ENCODE data around the gene WNT5B.

Gene WNT5B

GRCh38 chr12:1628666-1629337 is at the start of gene WNT5B:
WNT5B (plus strand) TSS chr12:1629231; CDS start chr12:1631355, 2,124 bp downstream.
- DNase-seq (ENCODE audit: low spot score) = no peak

DNA sequence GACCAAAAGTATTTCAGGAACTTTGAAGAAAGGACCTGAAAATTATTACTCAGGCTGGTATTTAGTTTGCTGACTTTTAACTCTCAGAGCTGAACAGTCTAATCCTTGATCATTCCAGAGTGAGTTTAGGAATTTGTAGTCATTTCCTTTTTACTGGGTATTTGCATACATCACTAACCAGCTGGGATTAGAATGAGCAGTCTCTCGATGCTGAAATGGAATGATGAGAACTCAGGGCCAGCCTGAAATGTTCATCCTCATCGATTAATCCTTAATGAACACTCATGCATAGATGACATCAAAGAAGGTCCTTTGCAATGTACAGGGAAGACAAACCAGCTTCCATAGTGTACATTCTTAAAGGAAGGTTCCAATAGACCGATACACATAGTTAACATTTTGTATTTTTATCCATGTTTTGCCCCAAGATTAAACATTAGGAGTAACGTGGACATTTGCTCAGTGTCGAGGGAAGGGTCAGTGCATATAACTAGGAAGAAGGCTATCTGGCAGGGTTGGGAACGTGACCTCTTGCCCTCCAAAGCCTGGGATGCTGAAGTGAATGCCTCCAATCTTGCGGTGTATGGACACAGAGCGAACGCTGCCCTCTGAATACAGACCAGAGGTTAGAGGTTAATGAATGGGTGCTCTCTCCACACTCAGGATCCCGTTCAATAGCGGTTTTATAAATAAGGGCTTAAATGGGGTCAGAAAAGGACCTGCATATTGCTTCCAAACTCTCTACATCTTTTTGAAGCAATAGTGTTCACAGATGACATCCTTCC is 49.2 kb upstream of the WNT5B start:
- no peak for DNase-seq (ENCODE audit: low spot score)

- no peak for DNase-seq (ENCODE audit: low spot score)
Observed at GRCh38 chr12:1580526-1580925, 48.5 kb upstream of the WNT5B start.

DNA sequence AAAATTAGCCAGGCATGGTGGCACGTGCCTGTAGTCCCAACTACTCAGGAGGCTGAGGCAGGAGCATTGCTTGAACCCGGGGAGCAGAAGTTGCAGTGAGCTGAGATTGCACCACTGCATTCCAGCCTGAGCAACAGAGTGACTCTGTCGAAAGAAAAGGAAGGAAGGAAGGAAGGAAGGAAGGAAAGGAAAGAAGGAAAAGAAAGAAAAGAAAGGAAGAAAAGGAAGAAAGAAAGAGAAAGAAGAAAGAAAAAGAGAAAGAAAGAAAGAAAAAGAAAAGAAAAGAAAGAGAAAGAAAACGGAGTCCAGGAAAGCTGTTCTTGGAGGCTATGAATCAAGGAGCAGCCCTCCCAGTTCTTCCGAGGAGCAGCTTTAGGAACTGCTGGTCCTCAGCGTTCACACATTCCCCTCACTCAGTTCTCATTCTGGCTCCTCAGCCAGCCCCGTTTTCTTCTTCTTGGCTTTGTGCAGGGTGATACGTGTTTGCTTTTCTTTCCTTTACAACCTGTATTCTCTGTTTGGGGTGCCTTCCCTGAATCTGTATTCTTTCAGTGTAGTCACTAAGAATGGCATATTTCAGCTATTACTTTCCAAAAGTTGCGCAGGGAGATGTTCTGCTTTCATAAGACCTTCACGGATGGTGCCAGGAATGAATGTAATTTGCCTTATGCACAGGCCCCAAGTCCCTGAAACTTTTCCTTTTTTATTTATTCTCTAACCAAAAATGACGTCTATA is 46.9 kb upstream of the WNT5B start:
- DNase-seq (ENCODE audit: low spot score) = no peak

DNA sequence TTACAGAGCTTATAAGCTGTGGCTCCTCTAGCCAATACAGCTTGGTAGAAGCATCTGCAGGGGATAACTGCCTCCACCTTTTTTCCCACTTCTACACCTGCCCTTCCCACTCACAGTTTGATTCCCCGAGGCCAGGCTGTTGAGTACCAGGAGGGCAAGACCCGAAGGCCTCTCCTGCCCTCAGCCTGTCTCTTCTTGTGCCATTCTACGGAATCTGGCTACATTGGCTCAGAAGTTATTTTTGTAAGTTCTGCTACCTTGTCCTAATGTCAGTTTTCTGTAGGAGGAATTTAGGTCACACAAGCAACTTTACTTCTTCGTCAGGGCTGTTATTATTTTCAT is 46.4 kb upstream of the WNT5B start:
- DNase-seq (ENCODE audit: low spot score) = no peak

DNA sequence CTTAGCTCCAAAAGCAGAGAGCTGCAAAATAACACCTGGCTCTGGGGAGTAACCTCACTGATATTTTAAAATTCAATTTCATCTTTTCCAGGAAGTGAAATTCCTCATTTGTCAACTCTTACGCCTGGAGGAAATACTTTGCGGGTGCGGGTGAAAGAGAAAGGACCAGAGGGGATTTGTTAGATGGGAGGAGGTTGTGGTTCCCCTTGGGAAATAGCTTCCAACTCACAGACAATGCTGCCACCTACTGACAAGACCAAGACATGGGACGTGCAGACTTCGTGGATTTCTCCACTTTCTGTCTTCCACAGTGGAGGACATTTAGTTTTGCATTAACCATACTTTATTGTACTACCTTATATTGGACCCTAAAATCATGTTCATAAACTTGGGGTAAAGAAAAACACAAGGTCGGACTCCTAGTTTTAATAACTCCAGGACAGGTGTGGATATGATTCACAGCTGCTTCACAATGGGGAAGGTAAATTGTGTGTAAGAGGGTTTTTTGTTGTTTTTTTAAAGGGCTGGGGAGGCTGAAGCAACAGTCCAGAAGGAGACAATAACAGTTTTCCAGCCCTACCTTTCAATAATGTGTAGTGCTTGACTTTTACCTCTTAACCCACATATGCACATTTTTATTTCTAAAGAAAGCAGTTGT is 45.5 kb upstream of the WNT5B start:
- peak; percentile 80 for DNase-seq (ENCODE audit: low spot score)

DNA sequence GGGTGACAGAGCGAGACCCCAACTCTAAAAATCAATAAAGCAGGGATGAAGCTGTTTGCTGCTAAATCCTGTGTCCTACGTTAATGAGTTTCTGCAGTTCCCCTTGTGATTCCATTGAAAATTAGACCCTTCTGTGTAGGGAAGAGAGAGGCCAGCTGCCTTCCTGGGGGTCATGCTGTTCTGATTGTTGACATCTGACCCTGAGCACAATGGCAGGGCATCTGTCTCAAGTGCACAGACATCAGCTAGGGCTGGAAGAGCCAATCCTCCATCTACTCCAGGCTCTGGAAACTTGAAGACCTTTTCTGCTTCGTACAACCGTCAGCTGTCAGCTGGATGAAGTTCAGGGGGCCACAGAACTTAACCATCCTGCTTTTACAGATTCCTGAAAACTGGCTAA is 44.7 kb upstream of the WNT5B start:
- no peak for DNase-seq (ENCODE audit: low spot score)

DNA sequence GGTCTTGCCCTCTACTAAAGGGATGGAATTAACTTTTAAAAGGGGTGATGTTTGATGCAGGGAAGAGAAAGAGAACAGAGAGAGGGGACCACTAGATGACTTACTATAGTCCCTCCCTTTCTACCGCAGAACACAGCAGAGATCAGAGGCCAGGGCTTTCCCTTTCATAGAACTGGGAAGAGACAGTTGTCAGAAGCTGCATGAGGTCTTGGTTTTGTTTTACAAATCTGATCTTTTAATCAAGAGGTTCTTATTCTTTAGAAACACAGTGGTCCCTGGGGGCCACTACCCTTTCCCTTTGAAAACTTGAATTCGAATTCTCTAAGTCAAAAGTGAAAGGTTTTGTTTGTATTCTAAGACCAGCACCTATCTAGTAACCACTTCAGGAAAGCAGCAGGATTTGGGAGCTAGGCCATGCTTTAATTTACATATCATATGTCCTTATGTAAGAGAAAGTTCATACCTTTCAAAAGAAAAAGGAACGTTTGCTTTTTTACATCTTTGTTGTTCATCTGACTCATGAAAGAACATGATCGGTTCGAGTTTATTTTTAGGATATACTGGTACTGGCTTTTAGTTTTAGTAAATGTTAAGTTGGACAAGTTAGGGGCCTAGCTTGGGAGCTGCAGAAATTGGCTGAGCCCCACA is 41.0 kb upstream of the WNT5B start:
- peak; percentile 42 for DNase-seq (ENCODE audit: low spot score)

DNA sequence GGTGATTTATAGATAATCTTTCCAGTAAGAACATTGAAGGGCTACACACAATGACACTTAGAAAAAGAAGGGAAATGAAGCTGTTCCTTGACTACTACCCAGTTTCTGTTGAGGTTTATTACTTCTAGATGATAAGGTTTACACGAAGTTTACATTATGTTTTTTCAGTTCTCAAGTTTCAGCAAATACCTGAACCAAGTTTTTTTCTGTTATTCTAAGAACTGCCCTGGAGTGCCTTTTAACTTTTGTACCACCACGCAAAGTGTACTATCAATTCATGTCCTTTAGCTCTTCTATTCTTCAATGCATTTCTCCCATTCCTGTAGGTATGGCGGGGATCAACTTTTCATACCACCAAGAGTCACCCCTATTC is 40.5 kb upstream of the WNT5B start:
- DNase-seq (ENCODE audit: low spot score) = no peak

DNA sequence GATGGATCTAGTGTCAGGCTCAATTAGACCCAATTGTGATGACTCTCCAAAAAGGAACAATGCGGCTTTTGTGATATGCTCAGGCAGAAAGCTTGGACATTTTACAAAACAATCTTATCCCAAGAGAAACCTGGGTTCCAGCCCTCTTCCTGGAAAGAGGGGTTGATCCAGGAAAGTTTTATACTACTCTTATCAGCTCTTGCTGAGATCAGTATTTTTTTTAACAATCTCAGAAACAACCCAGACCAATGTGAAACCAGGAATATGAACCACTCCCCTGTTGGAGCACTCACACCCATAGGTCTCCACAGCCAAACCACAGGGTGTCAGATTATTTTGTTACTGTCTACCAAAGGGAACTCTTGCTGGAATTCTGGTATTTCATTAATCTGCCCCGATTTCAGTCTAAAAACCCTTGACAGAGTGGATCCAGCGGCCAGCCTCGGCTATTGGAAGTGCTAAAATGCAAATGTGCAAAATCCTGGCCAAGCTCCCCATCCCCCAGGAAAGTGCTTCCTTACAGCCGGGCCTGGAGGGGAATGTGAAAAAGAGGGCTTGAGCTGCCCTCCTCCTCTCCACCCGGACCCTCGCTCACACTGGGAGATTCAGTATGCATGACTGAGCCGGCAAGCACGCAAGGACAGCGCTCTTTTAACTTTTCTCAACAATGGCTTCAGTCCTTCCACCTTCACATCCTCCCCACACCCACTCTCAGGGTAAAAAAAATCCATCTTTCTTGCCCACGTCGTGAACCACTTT is 38.6 kb upstream of the WNT5B start:
- peak; percentile 74 for DNase-seq (ENCODE audit: low spot score)

DNA sequence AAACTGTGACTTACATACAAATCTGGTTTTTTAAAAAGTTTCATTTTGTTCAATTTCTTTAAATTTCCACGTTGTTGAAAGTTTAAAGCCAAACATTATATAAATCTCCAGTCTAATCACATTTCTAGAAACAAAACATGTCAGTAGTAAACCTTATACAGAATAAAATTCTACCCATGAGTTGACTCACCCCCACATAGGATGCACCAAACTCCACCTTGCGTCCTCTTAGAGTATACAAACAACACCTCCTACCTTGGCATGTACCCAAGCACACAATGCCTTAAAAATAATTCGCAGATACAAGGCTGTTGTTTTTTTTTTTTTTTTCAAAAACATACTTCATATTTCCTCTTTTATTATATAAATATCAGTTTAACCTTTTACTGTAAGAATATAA is 38.0 kb upstream of the WNT5B start:
- no peak for DNase-seq (ENCODE audit: low spot score)

- DNase-seq (ENCODE audit: low spot score) = no peak
Observed at GRCh38 chr12:1591543-1591942, 37.5 kb upstream of the WNT5B start.

GRCh38 chr12:1592444-1593173 is 36.4 kb upstream of the WNT5B start:
- DNase-seq (ENCODE audit: low spot score) = no peak

- peak; percentile 40 for DNase-seq (ENCODE audit: low spot score)
Observed at GRCh38 chr12:1593174-1594005, 35.6 kb upstream of the WNT5B start.

GRCh38 chr12:1594006-1594260 is 35.1 kb upstream of the WNT5B start:
- DNase-seq (ENCODE audit: low spot score) = peak; percentile 74

- DNase-seq (ENCODE audit: low spot score) = peak; percentile 89
Observed at GRCh38 chr12:1594261-1595025, 34.6 kb upstream of the WNT5B start, which contains the start of gene FBXL14. FBXL14 (minus strand) TSS chr12:1594581; CDS start chr12:1594066, 515 bp downstream.

GRCh38 chr12:1595026-1595561 is 33.9 kb upstream of the WNT5B start:
- DNase-seq (ENCODE audit: low spot score) = no peak

GRCh38 chr12:1595690-1596347 is 33.2 kb upstream of the WNT5B start:
- no peak for DNase-seq (ENCODE audit: low spot score)

Measured in iPS-NIHi11 (cell line).